HG02588 (cell line): Measurements from ENCODE around the gene SMG7.
A peak's percentile ranks its signal among the peaks of the same experiment; 100 is the strongest.

Source experiments
- ATAC-seq: cut with Tn5 transposase; IDR thresholded peaks from one replicate; pipeline ENCODE4 v1.9.1; 2021; ENCODE audit warnings: mild to moderate bottlenecking, moderate library complexity; ENCODE audit not compliant: unreplicated experiment

SMG7 gene

GRCh38 chr1:183553764-183554163, 81.5 kb downstream of the SMG7 start:
- no peak for ATAC-seq

DNA sequence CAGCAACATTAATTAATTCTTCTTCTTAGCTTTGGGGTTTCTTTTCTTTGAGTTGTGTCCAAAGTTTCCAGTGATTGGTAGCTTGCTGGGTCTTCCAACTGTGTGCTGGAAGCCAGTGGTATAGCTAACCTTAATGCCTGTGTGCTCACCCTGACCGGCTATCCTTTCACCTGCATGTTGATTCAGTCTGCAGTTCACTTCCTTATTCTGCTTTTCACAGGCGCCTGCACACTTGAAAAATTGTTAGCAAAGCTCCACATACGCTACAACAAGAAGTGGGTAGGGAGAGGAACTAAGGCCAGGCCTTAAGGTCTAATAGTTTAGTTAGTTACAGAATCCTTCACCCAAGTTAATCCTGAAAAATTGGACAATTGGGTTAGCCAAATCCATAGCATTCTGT, 82.3 kb downstream of the SMG7 start:
- ATAC-seq: no peak

- no peak for ATAC-seq
These were observed 86.8 kb downstream of the SMG7 start for GRCh38 chr1:183559061-183559460.

DNA sequence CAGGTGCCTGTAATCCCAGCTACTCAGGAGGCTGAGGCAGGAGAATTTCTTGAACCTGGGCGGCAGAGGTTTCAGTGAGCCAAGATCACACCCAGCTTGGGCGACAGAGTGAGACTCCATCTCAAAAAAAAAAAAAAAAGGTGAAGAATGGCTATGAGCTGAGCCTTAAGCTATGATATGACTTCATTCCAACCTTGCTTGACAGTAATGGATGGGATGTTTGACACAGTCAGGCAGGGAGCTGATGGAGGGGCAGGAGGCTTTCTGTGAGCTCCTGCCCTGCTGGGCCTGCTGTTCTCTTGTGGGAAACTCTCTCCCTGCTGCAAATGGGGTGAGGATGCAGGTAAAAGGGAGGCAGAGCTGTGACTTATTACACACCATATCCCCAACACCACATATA, 90.4 kb downstream of the SMG7 start:
- ATAC-seq: no peak

- no peak for ATAC-seq
These were observed 93.0 kb downstream of the SMG7 start for GRCh38 chr1:183565261-183565660.

GRCh38 chr1:183566026-183566425, 93.7 kb downstream of the SMG7 start:
- ATAC-seq: no peak

DNA sequence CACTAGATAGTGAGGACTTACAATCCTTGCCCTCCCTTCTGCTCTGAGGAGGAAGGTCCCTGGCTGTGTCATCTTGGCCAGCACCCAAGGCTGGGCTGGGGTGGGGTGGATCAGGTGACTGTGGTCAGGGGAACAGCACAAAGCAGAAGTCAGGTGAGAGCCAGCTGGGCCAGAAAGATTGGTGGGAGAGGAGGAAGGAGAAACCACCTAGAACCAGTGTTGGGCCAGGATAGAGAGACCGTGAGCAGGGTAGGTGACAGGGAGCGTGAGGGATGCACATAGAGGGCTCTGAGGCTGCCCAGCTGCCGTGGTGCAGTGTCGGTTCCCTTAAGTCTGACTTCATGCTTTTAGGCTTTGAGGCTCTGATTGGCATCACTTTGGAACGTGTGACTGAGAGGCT, 95.3 kb downstream of the SMG7 start:
- peak; percentile 64 for ATAC-seq

DNA sequence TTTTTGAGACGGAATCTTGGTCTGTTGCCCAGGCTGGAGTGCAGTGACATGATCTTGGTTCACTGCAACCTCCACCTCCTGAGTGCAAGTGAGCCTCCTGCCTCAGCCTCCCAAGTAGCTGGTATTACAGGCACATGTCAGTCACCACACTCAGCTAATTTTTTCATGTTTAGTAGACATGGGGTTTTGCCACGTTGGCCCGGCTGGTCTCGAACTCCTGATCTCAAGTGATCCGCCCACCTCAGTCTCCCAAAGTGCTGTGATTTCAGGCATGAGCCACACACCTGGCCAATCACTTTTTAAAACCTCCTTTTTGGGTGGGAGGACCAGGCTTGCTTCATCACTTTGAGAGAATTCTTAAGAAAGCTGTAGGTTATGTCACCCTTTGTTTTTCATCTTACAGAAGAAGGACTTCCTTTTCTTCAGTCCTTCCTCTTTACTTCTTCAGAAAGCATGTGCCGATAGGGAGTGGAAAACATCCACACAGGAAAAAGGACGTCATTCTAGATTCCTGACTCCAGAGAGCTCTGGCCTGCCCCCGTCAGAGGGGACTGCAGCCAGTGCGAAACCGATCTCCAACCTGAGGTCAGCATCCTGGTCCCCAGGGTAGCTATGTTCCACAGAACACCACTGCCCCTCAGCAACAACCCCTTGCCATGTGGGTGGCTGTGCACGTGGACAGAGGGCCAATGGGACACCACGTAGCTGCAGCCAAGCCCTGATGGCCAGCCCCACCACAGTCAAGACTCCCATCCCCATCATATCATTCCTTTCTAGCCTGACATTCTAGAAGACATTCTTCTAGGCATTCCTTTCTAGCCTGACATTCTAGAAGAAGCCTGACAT, 96.1 kb downstream of the SMG7 start:
- no peak for ATAC-seq

DNA sequence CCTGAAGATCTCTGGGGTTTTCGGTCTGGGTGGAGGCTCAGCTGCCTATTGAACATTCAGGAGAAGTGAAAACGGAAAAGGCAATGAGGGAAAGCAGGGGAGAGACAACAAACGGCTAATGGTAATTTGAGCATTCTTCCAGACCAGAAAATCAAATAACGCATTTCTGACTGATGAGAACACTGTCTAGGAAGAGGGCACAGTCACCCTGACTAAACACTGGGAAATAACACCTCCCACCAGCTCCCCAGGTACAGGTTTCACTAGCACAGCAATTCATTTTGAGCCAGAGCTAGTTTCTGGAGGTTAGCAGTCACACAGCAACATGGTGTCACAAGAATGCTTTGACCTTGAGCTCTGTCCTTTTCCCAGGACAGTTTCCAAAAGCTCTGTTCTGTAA, 96.8 kb downstream of the SMG7 start:
- ATAC-seq: no peak

DNA sequence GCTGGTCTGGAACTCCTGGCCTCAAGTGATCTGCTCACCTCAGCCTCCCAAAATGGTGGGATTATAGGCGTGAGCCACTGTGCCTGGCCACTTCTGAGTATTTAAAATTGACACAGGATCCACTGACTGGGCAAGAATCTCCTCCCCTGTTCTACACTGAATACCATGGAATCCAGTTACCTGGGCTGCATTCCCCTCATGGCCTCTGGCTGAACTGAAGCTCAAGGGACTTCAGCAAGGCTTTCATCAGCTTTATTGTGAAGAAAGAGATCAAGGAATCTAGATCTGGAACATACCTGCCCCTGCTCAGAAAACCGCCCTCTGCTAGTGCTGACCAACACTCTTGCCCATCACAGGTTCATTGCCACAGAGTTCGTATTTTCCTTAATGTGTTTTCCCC, 97.5 kb downstream of the SMG7 start:
- ATAC-seq: no peak

DNA sequence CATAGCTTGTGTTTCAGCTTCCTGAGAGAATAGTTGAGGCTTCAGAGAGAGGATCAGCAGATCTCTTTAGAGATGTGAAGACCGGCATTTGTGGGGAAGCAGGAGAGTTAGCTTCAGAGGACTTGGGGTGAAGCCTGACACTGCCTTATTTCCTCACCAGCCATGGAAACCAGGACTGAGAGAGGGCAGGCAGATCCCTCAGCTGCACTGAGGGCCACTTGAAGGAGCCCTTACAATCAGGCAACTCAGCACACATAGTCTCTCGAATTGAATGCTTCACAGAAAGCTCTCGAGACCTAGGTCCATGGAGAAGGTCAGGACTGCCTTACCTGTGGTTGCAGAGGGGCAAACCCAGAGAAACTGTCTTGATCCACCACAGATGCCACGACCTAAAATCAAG, 98.2 kb downstream of the SMG7 start:
- no peak for ATAC-seq

DNA sequence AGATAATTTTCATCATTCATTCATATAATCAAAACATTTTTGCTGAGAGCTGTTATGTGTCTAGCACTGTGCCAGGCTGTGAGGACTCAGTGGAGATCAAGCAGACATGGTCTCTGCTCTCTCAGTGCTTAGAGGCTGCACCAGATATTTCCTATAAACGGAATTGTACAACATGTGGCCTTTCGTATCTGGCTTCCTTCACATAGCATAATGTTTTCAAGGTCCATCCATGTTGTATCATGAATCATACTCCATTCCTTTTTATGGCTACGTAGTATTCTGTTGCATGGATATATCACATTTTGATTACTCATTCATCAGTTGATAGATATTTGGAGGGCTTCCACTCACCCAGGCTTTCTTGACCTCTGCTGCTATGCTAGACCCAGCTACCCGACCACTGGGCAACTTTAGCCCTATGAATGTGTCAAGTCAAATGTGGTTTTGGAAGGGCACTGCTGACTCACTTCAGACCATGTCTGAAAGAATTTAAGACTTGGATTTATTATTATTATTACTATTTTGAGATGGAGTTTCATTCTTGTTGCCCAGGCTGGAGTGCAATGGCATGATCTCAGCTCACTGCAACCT, 99.5 kb downstream of the SMG7 start:
- no peak for ATAC-seq

DNA sequence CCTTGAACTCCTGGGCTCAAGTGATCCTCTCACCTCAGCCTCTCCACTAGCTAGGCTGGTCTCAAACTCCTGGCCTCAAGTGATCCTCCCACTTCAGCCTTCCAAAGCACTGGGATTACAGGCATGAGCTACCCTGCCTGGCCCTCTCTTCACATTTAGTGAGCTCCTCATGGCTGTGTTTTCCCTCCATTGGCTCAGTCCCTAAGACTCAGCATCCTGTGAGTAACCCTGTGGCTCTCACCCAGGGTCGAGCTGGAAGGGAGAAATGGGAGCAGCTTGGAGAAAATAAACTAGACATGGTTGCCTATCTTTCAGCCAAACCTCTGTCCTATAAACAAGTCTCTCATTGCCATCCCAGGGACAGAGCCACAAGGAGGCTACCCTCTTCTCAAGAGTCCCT, 100.4 kb downstream of the SMG7 start:
- ATAC-seq: no peak

GRCh38 chr1:183575606-183576005, 103.3 kb downstream of the SMG7 start:
- ATAC-seq: no peak

GRCh38 chr1:183576537-183576936, 104.2 kb downstream of the SMG7 start:
- no peak for ATAC-seq

DNA sequence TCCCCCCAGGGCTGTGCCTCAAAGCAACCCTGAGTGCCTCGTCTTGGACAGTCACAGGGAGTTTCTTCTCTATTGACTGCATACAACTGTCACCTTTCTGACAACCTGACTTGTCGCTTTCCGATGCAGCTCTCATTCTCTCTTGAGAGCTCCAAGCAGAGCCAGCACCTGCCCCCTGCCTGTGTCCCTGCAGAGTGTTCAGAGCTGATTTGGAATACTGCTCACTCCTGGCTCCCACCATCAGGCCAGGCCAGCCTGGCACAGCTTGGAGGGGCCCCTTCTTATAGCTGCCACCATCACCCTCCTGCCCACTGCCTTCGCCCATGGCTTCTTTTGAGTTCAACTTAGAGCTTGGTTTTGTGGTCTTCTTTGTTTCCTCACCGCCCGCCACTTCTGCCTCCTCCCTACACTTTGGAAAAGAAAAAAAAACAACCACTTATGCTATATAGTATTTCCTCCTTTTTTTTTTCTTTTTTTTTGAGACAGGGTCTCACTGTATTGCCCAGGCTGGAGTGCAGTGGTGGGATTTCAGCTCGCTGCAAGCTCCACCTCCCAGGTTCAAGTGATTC, 105.7 kb downstream of the SMG7 start:
- ATAC-seq: no peak

GRCh38 chr1:183578856-183579255, 106.6 kb downstream of the SMG7 start:
- no peak for ATAC-seq

GRCh38 chr1:183580281-183580682, 108.0 kb downstream of the SMG7 start:
- no peak for ATAC-seq

- no peak for ATAC-seq
These were observed 109.9 kb downstream of the SMG7 start for GRCh38 chr1:183582021-183582713.

- ATAC-seq: no peak
These were observed 111.2 kb downstream of the SMG7 start for GRCh38 chr1:183583466-183583865.

DNA sequence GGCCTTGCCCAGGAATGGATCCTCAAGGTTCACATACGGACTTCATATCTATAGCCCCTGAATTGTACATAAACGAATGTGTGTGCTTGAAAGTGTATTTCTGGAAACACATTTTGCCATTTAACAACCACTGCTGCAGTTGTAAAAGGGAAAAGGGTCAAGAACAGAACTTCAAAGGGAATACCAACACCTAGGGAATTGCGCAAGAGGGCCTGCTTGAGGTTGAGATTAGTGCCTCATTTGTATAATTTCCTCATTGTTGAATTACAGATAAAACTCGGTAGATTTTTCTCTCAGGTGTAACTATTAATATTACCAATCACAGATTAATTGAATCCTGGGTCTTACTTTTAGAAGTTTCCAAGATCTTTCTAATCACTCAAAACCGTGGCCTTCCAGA, 111.8 kb downstream of the SMG7 start:
- ATAC-seq: no peak

DNA sequence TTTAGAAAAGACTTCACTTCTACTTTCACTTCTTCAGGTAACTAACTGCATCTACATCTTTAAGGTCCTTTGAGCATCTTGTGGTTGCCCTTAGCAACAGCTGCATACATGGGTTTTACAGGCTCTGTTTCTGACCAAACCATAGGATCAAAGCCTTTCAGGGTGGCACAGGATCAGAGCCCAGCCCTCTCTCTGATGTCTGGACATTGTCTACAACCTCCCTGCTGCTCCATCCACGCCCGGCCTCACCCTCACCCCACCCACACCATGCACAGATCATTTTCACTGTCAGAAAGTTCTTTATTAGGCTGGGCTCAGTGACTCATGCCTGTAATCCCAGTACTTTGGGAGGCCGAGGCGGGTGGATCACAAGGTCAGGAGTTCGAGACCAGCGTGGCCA, 112.7 kb downstream of the SMG7 start:
- no peak for ATAC-seq
